Colonic mucosa (tissue), 4 donors: Measurements from ENCODE around the gene PNPLA1. TPM values are rescaled to one million over a fixed set of nuclear protein-coding genes. Genes with fewer than 3 reads are reported as not detected.

Experiments
- DNase-seq: peaks from one replicate; pipeline ENCODE4 v3.0.0-alpha.2; 2020
- H3K27ac ChIP-seq: fragments of 200-600 bp; one replicate; pipeline ENCODE4 v1.8.0; 2021
- H3K27me3 ChIP-seq: fragments of 200-600 bp; one replicate; pipeline ENCODE4 v1.8.0; 2021
- H3K36me3 ChIP-seq: fragments of 200-600 bp; one replicate; pipeline ENCODE4 v1.8.0; 2021
- H3K4me1 ChIP-seq: fragments of 200-600 bp; one replicate; pipeline ENCODE4 v1.8.0; 2021; ENCODE audit warnings: mild to moderate bottlenecking
- H3K4me3 ChIP-seq: fragments of 200-600 bp; one replicate; pipeline ENCODE4 v1.8.0; 2021
- H3K9ac ChIP-seq, 2 donors: one replicate each; pipeline ENCODE4 v1.7.0; 2013; ENCODE audit warnings: control low read depth in 2 of 2, low read depth in 2 of 2, low read length in 2 of 2
- H3K9me3 ChIP-seq: fragments of 200-600 bp; one replicate; pipeline ENCODE4 v1.8.0; 2021
- intact Hi-C: fragments of 100-400 bp; cut with DNase I; formaldehyde crosslinking; loops from one replicate; pipeline ENCODE4 v1.14.1; 2022
- total RNA-seq, 2 donors: library from RNA; stranded (reverse); fragmentation: NEBNext Ultra II Directional in 1 of 2; extraction: Animal tissue kit (Norgen Biotek cat#: 25700) in 1 of 2; gene quantifications; one replicate each; pipeline ENCODE4 v1.2.1, GENCODE V29; 2021
- TF ChIP-seq, protein P1 (sequence below): fragments of 200-600 bp; IDR thresholded peaks from one replicate; pipeline ENCODE4 v1.8.0; 2022; ENCODE audit warnings: antibody characterized with exemption, mild to moderate bottlenecking
- donor health status: healthy.
- donor health status: DM: no; HTN: no; CAD: no.
- donor health status: DM: no; HTN: no; CAD: no.

Gene PNPLA1
- total RNA-seq, 2 donors from 2014 or later: 0.35 TPM

DNA sequence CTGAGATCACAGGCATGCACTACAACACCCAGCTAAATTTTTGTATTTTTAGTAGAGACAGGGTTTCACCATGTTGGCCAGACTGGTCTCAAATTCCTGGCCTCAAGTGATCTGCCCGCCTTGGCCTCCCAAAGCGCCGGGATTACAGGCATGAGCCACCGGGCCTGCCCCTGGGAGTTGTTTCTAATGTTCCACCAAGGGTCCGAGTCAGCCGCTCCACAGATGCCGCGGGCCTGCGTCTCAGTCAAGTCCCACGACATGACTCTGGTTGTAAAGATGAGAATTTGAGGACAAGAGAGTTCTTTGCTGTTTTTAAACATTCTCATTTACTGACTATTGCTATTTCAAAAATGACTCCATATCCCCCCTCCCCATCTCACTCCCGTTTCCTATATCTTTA, 36.0 kb downstream of the PNPLA1 start:
- TF ChIP-seq, protein P1, sequence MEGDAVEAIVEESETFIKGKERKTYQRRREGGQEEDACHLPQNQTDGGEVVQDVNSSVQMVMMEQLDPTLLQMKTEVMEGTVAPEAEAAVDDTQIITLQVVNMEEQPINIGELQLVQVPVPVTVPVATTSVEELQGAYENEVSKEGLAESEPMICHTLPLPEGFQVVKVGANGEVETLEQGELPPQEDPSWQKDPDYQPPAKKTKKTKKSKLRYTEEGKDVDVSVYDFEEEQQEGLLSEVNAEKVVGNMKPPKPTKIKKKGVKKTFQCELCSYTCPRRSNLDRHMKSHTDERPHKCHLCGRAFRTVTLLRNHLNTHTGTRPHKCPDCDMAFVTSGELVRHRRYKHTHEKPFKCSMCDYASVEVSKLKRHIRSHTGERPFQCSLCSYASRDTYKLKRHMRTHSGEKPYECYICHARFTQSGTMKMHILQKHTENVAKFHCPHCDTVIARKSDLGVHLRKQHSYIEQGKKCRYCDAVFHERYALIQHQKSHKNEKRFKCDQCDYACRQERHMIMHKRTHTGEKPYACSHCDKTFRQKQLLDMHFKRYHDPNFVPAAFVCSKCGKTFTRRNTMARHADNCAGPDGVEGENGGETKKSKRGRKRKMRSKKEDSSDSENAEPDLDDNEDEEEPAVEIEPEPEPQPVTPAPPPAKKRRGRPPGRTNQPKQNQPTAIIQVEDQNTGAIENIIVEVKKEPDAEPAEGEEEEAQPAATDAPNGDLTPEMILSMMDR: no peak
- H3K4me3 ChIP-seq: no peak overlapping the region
- H3K9me3 ChIP-seq: no peaks in the 10 kb centered on the region
- no peak overlapping the region for H3K9ac ChIP-seq
- no peaks in the 10 kb centered on the region for H3K4me1 ChIP-seq
- no peaks in the 10 kb centered on the region for H3K36me3 ChIP-seq
- no peak for DNase-seq
- H3K27ac ChIP-seq: no peak overlapping the region
- intact Hi-C loops: loop anchor here (10.0 kb wide), 1 partner anchor 181 kb away; no protein-coding TSS in a partner anchor
- H3K27me3 ChIP-seq: no peaks in the 10 kb centered on the region

DNA sequence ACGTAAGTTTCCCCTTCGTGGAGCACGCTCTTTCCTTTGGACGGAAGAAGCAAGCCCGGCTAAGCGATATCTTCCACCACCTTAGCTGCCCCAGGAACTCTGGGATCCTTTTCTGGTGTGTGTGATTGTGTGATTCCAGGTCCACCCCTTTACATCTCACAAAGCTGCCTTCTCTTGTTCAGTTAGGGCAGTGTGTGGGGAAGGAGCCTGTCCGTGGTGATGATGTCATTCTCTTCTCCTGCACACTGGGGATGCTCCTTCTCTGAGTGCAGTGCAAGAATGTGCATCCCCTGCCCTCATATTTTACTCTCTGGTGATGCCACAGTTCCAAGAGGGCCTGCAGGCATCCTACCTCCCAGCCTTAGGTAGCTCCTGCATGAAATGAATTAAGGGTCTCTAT, 36.5 kb downstream of the PNPLA1 start:
- H3K36me3 ChIP-seq: no peaks in the 10 kb centered on the region
- H3K9me3 ChIP-seq: no peaks in the 10 kb centered on the region
- no peak for DNase-seq
- no peak overlapping the region for H3K27ac ChIP-seq
- H3K4me1 ChIP-seq: no peaks in the 10 kb centered on the region
- no peak overlapping the region for H3K9ac ChIP-seq
- TF ChIP-seq, protein P1: no peak
- intact Hi-C loops: loop anchor here (10.0 kb wide), 1 partner anchor 182 kb away; no protein-coding TSS in a partner anchor
- H3K27me3 ChIP-seq: no peaks in the 10 kb centered on the region
- no peak overlapping the region for H3K4me3 ChIP-seq

DNA sequence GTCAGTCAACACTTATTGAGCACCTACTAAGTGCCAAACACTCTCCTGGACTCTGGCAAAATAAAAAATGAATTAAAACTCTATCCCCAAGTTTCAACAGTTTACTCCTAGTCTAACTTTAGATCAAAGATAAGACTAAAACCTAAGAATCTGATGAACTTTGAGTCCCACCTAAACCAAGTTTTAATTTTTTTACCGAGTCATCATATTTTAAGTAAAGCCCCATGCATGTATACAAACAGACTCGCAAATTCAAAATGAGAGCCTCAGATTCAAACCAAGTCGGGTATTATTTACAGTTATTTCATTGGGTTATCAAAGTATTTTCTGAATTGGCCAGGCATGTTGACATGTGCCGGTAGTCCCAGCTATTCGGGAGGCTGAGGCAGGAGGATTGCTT, 38.7 kb downstream of the PNPLA1 start:
- intact Hi-C loops: loop anchor here (10.0 kb wide), 1 partner anchor 184 kb away; no protein-coding TSS in a partner anchor
- Histone ChIP-seq H3K9ac (no peak overlapping the region), H3K9me3 (no peaks in the 10 kb centered on the region)

DNA sequence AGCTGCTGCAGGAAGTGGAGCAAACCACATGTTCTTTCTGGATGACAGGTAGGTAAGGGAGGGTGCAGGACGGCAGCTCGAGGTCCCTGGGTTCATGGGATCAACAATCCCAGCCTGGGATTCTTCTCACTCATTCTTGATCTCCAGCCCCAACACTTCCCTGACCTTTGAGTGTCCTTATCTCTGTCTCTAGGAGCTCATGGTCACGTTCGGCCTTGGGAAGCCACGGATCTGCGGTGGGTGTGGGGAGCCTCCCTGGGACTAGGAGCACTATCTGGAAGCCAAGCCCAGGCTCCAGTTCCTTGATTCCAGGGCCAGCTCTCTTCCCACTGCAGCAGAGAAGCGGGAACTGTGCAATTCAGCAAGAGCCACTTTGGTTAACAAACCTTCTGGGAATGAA, 39.3 kb downstream of the PNPLA1 start:
- Histone ChIP-seq H3K9ac (no peak overlapping the region), H3K36me3 (no peaks in the 10 kb centered on the region), H3K27ac (no peak overlapping the region), H3K4me3 (no peak overlapping the region), H3K4me1 (no peaks in the 10 kb centered on the region), H3K27me3 (no peaks in the 10 kb centered on the region), H3K9me3 (no peaks in the 10 kb centered on the region)
- intact Hi-C loops: loop anchor here (10.0 kb wide), 1 partner anchor 184 kb away; no protein-coding TSS in a partner anchor
- TF ChIP-seq, protein P1: no peak
- DNase-seq: no peak

More for the DNA sequence above, 38.7 kb downstream of the PNPLA1 start:
- TF ChIP-seq, protein P1: no peak
- DNase-seq: no peak
- Histone ChIP-seq H3K36me3 (no peaks in the 10 kb centered on the region), H3K27ac (no peak overlapping the region), H3K27me3 (no peaks in the 10 kb centered on the region), H3K4me3 (no peak overlapping the region), H3K4me1 (no peaks in the 10 kb centered on the region)

DNA sequence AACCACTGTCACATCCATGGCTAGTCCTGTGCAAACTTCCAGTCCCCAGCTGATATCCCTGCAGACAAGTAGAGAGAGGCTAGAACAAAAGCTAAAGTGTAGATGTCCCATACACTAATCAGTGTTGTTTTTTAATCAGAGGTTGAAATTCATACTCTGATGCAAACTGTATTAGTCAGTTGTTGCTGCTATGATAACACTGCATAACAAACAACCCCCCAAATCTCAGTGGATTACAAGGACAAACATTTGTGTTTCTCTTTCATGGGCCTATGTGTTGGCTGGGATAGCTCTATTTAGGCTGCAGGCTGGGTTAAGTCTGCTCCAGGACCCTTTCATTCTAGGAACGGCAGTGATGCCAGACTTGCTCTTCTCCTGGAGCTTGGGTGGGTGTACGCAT, 40.0 kb downstream of the PNPLA1 start:
- DNase-seq: no peak
- Histone ChIP-seq H3K9ac (no peak overlapping the region), H3K4me3 (no peak overlapping the region), H3K27me3 (no peaks in the 10 kb centered on the region), H3K9me3 (no peaks in the 10 kb centered on the region), H3K36me3 (no peaks in the 10 kb centered on the region), H3K27ac (no peak overlapping the region), H3K4me1 (no peaks in the 10 kb centered on the region)
- TF ChIP-seq, protein P1: no peak
- intact Hi-C loops: loop anchor here (10.0 kb wide), 1 partner anchor 185 kb away; no protein-coding TSS in a partner anchor
